GM12864 (cell line): ENCODE results near the gene SPEG.

Source experiments
- DNase-seq: peaks from one replicate; pipeline ENCODE4 v3.0.0-alpha.2; 2011; ENCODE audit warnings: low read depth
- H3K4me3 ChIP-seq: 2 replicates; pipeline ENCODE4 v1.5.1; 2011; ENCODE audit warnings: mild to moderate bottlenecking, low read depth, low read length, control low read depth
- CTCF ChIP-seq: IDR thresholded peaks from 2 replicates; pipeline ENCODE4 v1.5.1; 2011; ENCODE audit warnings: low read depth, mild to moderate bottlenecking, moderate library complexity, low read length, control low read depth, inconsistent platforms; ENCODE audit errors: missing control alignments

The SPEG gene

DNA sequence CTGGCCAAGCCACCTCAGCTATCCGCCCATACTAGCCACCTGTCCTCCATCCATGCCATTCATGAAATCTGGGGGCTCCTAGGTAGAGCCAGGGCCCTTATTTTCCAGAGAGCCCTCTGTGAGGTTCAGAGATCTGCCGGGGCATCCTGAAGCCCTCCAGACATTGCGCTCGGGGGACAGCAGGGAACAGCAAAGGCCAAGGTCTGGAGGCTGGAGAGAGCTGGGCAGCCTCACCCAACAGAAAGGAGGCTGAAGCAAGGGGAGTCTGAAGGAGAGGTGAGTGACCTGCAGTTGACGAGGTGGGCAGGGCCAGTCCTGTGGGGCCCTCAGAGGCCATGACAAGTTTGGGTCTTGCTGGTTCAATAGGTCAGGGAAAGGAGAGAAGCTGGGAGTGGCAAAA, 25.0 kb upstream of the SPEG start:
- no peak for TF ChIP-seq CTCF
- no peak for DNase-seq
- no peak overlapping the region for H3K4me3 ChIP-seq

- no peak for TF ChIP-seq CTCF
- no peak for DNase-seq
- H3K4me3 ChIP-seq: no peak overlapping the region
These were observed 24.3 kb upstream of the SPEG start for GRCh38 chr2:219410390-219410789.

DNA sequence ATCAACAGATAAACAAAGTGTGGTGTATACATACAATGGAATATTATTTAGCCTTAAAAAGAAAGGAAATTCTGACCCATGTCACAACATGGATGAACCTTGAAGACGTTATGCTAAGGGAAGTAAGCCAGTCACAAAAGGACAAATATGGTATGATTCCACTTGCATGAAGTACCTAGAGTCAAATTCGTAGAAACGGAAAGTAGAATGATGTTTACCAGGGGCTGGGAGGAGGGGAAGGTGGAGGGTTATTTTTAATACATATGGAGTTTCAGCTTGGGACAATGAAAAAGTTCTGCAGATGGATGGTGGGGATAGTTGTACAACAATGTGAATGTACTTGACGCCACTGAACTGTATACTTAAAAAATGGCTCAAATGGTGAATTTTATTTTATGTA, 19.8 kb upstream of the SPEG start:
- H3K4me3 ChIP-seq: no peak overlapping the region
- DNase-seq: no peak
- TF ChIP-seq CTCF: no peak

DNA sequence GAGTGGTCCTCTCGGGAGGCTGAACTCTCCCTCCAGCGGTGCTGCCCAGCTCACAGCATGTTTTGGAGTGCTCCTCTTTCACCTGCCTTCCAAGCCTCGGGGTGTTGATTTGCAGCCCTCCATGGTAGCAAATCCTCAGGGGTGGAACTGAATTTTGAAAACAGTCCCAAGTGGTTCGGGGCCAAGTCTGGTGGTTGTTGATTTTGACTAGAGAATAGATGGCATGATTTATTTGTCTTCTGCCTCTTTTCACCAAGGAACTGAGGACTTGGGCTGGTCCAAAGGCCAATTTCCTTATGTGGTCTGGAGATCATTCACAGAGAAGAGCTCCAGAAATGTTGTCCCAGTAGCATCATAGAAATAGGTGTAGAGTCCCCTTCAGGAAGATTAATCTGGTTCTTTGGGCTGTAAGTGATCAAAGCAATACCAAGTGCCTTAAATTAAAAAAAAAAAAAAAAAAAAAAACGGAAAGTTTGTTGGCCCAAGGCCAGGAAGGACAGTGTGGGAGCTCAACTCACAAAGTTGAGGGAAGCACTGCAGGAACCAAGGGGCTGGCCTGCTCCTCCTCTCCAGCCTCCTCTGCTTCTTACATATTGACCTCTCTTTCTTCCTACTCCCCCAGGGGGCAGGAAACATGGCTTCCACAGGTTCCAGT, 18.9 kb upstream of the SPEG start:
- no peak for DNase-seq
- no peak for TF ChIP-seq CTCF
- no peak overlapping the region for H3K4me3 ChIP-seq

DNA sequence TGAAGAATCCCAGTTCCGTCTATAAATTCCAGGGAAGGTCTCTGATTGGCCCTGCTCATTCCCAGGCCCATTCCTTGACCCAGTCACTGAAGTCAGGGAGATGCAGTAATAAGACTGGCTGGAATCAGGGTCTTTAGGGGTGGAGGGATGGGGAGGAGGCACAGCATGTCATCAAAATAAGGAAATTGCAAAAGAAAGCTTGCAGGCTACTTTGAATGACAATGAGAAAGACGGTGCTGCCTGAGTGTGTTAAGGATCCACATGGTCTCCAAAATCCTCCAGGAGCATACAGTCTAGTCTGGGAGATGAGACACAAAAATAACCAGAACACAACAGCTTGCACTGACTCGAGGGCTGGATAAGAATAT, 18.4 kb upstream of the SPEG start:
- no peak for DNase-seq
- no peak overlapping the region for H3K4me3 ChIP-seq
- TF ChIP-seq CTCF: no peak

- no peak for DNase-seq
- TF ChIP-seq CTCF: no peak
These were observed 17.7 kb upstream of the SPEG start for GRCh38 chr2:219416938-219417337.

DNA sequence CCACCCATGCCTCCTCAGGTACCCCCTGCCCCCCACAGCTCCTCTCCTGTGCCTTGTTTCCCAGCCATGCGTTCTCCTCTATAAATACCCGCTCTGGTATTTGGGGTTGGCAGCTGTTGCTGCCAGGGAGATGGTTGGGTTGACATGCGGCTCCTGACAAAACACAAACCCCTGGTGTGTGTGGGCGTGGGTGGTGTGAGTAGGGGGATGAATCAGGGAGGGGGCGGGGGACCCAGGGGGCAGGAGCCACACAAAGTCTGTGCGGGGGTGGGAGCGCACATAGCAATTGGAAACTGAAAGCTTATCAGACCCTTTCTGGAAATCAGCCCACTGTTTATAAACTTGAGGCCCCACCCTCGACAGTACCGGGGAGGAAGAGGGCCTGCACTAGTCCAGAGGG, 17.3 kb upstream of the SPEG start:
- DNase-seq: no peak
- no peak overlapping the region for H3K4me3 ChIP-seq
- TF ChIP-seq CTCF: no peak

More at GRCh38 chr2:219416938-219417337, 17.7 kb upstream of the SPEG start:
- H3K4me3 ChIP-seq: no peak overlapping the region
